Smooth muscle cell (in vitro differentiated cells): ENCODE measurements around the gene DDX39A. TPM values are rescaled to one million over a fixed set of nuclear protein-coding genes. Genes with fewer than 3 reads are reported as not detected.

Experiments used
- DNase-seq: peaks from one replicate; lab custom pipeline; 2025; ENCODE audit not compliant: unreplicated experiment; lab: John Stamatoyannopoulos, UW
- H2AFZ ChIP-seq: fragments of 200-600 bp; sonication (generic); 2 replicates; pipeline ENCODE4 v1.6.0; 2016; ENCODE audit warnings: antibody characterized with exemption, low read depth, mild to moderate bottlenecking
- H3F3A ChIP-seq: fragments of 200-600 bp; sonication (generic); 2 replicates; pipeline ENCODE4 v1.6.0; 2017; ENCODE audit warnings: antibody characterized with exemption, low read depth
- H3K27ac ChIP-seq: fragments of 200-600 bp; sonication (generic); 2 replicates; pipeline ENCODE4 v1.5.1; 2016; ENCODE audit warnings: low read depth, mild to moderate bottlenecking
- H3K27me3 ChIP-seq: fragments of 200-600 bp; sonication (generic); 2 replicates; pipeline ENCODE4 v1.6.1; 2016; ENCODE audit warnings: low read depth, mild to moderate bottlenecking
- H3K36me3 ChIP-seq: fragments of 200-600 bp; sonication (generic); 2 replicates; pipeline ENCODE4 v1.5.1; 2016; ENCODE audit warnings: low read depth
- H3K4me1 ChIP-seq: fragments of 200-600 bp; sonication (generic); 2 replicates; pipeline ENCODE4 v1.5.1; 2016; ENCODE audit warnings: low read depth
- H3K4me2 ChIP-seq: fragments of 200-600 bp; sonication (generic); 2 replicates; pipeline ENCODE4 v1.6.0; 2016; ENCODE audit warnings: mild to moderate bottlenecking
- H3K4me3 ChIP-seq: fragments of 200-600 bp; sonication (generic); 2 replicates; pipeline ENCODE4 v1.5.1; 2016; ENCODE audit warnings: mild to moderate bottlenecking
- H3K79me2 ChIP-seq: fragments of 200-600 bp; sonication (generic); 2 replicates; pipeline ENCODE4 v1.6.0; 2016; ENCODE audit warnings: low read depth, mild to moderate bottlenecking
- H3K9ac ChIP-seq: fragments of 200-600 bp; sonication (generic); 2 replicates; pipeline ENCODE4 v1.6.0; 2016; ENCODE audit warnings: low read depth
- H3K9me3 ChIP-seq: fragments of 200-600 bp; sonication (generic); replicated peaks from 2 replicates; pipeline ENCODE4 v1.5.1; 2016; ENCODE audit warnings: low read depth
- H4K20me1 ChIP-seq: fragments of 200-600 bp; sonication (generic); 2 replicates; pipeline ENCODE4 v1.6.0; 2016; ENCODE audit warnings: low read depth
- CTCF ChIP-seq: fragments of 200-600 bp; sonication (generic); IDR thresholded peaks from 2 replicates; pipeline ENCODE4 v1.5.1; 2017; ENCODE audit warnings: borderline replicate concordance, mild to moderate bottlenecking, antibody characterized with exemption; ENCODE audit not compliant: insufficient read depth, poor library complexity, severe bottlenecking
- whole genome bisulfite sequencing: methylation state at CpG from one replicate; pipeline ENCODE4 v1.1.7; 2016; ENCODE audit warnings: low lambda C conversion rate; 5-methylcytosine and 5-hydroxymethylcytosine counted together
- polyA plus RNA-seq: library from polyadenylated mRNA; unstranded; fragments of >200 nt; fragmentation: Nextera tagmentation; extraction: Ambion mirVana; gene quantifications from 2 replicates; pipeline ENCODE4 v1.2.1, GENCODE V29; 2016
- total RNA-seq: library from RNA; depleted of rRNA; stranded (reverse); fragments of >200 nt; gene quantifications from 2 replicates; pipeline ENCODE4 v1.2.3, GENCODE V29; 2014

The DDX39A gene
- total and polyA plus RNA-seq, 2 experiments from 2014 or later: 23.1 to 38.0 TPM

DNA sequence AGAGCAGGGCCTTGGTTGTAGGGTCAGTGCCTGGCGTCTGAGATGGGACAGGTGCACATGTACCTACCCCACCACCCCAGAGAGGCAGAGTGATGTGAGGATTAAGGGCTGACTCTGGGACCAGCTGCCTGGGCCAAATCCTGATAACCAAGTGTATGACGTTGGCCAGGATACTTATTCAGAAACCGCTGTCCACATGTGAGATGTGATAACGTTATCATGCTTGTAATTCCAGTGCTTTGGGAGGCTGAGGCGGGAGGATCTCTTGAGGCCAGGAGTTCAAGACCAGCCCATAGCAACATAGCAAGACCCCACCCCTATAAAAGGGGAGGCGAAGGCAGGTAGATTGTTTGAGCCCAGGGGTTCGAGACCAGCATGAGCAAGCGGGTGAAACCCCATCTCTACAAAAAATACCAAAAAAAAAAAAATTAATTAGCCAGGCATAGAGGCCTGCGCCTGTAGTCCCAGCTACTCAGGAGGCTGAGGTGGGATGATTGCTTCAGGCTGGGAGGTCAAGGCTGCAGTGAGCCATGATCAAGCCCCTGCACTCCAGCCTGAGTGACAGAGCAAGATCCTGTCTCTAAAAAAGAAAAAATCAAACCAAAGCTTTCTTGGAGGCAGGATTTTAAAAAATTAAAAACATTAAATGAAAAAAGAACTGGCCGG is 27.9 kb downstream of the DDX39A start:
- no peak for TF ChIP-seq CTCF

DNA sequence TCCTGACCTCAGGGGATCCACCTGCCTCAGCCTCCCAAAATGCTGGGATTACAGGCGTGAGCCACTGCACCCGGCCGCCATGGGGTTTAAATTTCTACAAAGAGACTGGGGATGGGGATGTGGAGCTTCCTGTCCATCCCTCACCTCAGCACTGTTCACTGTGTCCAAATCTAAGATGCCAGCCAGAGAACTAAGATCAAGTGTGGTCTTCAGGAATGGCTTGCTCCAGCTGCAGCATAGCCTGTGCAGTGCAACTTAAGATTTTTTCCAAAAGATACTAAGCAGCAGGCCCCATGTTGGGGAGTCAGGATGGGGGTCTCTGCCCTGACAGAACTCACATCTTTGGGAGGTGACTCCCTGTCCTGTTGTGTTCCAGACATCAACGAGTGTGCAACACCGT is 28.6 kb downstream of the DDX39A start:
- no peak overlapping the region for H3K27ac ChIP-seq
- no peaks in the 10 kb centered on the region for H3K79me2 ChIP-seq
- H3K4me3 ChIP-seq: no peak overlapping the region
- H2AFZ ChIP-seq: no peak overlapping the region
- no peaks in the 10 kb centered on the region for H3K36me3 ChIP-seq
- no peak overlapping the region for H3K9ac ChIP-seq
- DNase-seq: no peak
- no peaks in the 10 kb centered on the region for H3K9me3 ChIP-seq
- H4K20me1 ChIP-seq: no peaks in the 10 kb centered on the region
- no peaks in the 10 kb centered on the region for H3K27me3 ChIP-seq
- no peak for TF ChIP-seq CTCF
- no peak overlapping the region for H3K4me2 ChIP-seq
- H3F3A ChIP-seq: no peaks in the 10 kb centered on the region
- H3K4me1 ChIP-seq: no peaks in the 10 kb centered on the region
- WGBS: 97% methylated on average over 5 of the region's 5 CpGs

More for the DNA sequence above, 27.9 kb downstream of the DDX39A start:
- Histone ChIP-seq H3K27ac (no peak overlapping the region), H3K4me3 (no peak overlapping the region), H3K27me3 (no peaks in the 10 kb centered on the region), H3K36me3 (no peaks in the 10 kb centered on the region), H4K20me1 (no peaks in the 10 kb centered on the region), H3K9ac (no peak overlapping the region), H2AFZ (no peak overlapping the region), H3F3A (no peaks in the 10 kb centered on the region), H3K79me2 (no peaks in the 10 kb centered on the region), H3K9me3 (no peaks in the 10 kb centered on the region), H3K4me1 (no peaks in the 10 kb centered on the region), H3K4me2 (no peak overlapping the region)
- WGBS: 94% methylated on average over 10 of the region's 10 CpGs
- no peak for DNase-seq

DNA sequence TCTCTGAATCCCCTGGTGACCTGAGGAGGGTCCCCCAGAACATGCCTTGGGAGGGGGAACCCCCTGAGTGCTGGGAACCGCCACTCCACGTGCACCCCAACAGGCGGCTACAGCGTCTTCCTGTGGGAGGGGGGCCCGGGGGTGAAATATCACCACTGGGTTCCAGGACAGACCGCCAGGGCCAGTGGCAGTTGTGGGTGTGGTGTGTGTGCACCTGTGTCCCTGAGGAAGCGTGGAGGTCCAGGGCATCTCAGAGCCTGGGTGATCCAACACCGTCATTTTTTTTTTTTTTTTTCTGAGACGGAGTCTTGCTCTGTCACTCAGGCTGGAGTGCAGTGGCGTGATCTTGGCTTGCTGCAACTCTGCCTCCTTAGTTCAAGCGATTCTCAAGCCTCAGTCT is 33.6 kb downstream of the DDX39A start:
- Histone ChIP-seq H3K36me3 (no peaks in the 10 kb centered on the region), H4K20me1 (no peaks in the 10 kb centered on the region), H3K27ac (no peak overlapping the region), H3K4me1 (peaks cover 3% of the 10 kb centered on the region), H3K79me2 (no peaks in the 10 kb centered on the region), H3F3A (no peaks in the 10 kb centered on the region), H3K9me3 (no peaks in the 10 kb centered on the region), H2AFZ (no peak overlapping the region), H3K4me2 (no peak overlapping the region), H3K9ac (no peak overlapping the region), H3K27me3 (no peaks in the 10 kb centered on the region), H3K4me3 (no peak overlapping the region)
- WGBS: 96% methylated on average over 11 of the region's 11 CpGs
- DNase-seq: no peak
- no peak for TF ChIP-seq CTCF
